ENCODE results near the gene P4HA1. TPM values are rescaled to one million over a fixed set of nuclear protein-coding genes. Genes with fewer than 3 reads are reported as not detected.
A peak's percentile ranks its signal among the peaks of the same experiment; 100 is the strongest.

P4HA1 gene
- total RNA-seq, 1 experiment from 2014 or later = 58.5 TPM

GRCh38 chr10:73079779-73080541 lies 16.7 kb downstream of the P4HA1 start:
- TF ChIP-seq REST (IDR thresholded peaks at IDR 0.05; ENCODE audit: insufficient read depth in 1 of 2, low read depth in 2 of 2, low read length in 1 of 2) (no peak), SIN3A (IDR thresholded peaks at IDR 0.05; ENCODE audit: borderline replicate concordance, insufficient read depth, low read depth, low read length) (no peak), CTCF (IDR thresholded peaks at IDR 0.05) (no peak), TCF7L2 (IDR thresholded peaks at IDR 0.05; ENCODE audit: low read depth, low read length) (no peak), POLR2AphosphoS5 (IDR thresholded peaks at IDR 0.05; ENCODE audit: low read depth, low read length) (no peak)
- intact Hi-C loops (cut with micrococcal nuclease; ENCODE audit: unreplicated experiment) = no loop called here
- ATAC-seq = no peak

GRCh38 chr10:73076360-73077183 lies 20.1 kb downstream of the P4HA1 start:
- H3K4me3 ChIP-seq (ENCODE audit: low read depth in 2 of 2, low read length in 2 of 2) = no peak overlapping the region
- no peaks in the 10 kb centered on the region for H3K27me3 ChIP-seq (ENCODE audit: control insufficient read depth, insufficient read depth, low read length)
- no peak for TF ChIP-seq TCF7L2 (IDR thresholded peaks at IDR 0.05; ENCODE audit: low read depth, low read length)
- TF ChIP-seq REST (IDR thresholded peaks at IDR 0.05; ENCODE audit: insufficient read depth in 1 of 2, low read depth in 2 of 2, low read length in 1 of 2) = no peak
- no peak for TF ChIP-seq SIN3A (IDR thresholded peaks at IDR 0.05; ENCODE audit: borderline replicate concordance, insufficient read depth, low read depth, low read length)
- no peak for TF ChIP-seq CTCF (IDR thresholded peaks at IDR 0.05)
- no peak for TF ChIP-seq POLR2AphosphoS5 (IDR thresholded peaks at IDR 0.05; ENCODE audit: low read depth, low read length)
- intact Hi-C loops (cut with micrococcal nuclease; ENCODE audit: unreplicated experiment) = no loop called here
- no TSS peak for BruUV-seq (replicated peaks)
- CTCF ChIA-PET = interaction anchor here (0.6 kb wide), 1 partner anchor 944 kb away, joined by 4 read pairs; no protein-coding TSS in a partner anchor
- no peak for DNase-seq (ENCODE audit: low read depth, low spot score)
- POLR2A ChIA-PET = interaction anchor here (0.6 kb wide), 1 partner anchor 18 kb away, joined by 3 read pairs; no protein-coding TSS in a partner anchor
- 0 out of 2 replicates have a peak, but pooled peaks have one; percentile 51 for ATAC-seq
- H3K9me3 ChIP-seq (ENCODE audit: control insufficient read depth, insufficient read depth, low read depth, low read length) = no peaks in the 10 kb centered on the region
- peak overlapping the region; percentile 25 for H3K27ac ChIP-seq (ENCODE audit: low read length)
- H3K36me3 ChIP-seq (ENCODE audit: control insufficient read depth, insufficient read depth, low read length) = peaks cover 9% of the 10 kb centered on the region; the same call in 1 of the 2 replicates
- in situ Hi-C loops (cut with HindIII; ENCODE audit: low pct_unique_long_range_greater_than_20kb, low sequenced_read_pairs) = no loop called here
- H3K4me1 ChIP-seq (ENCODE audit: control insufficient read depth, insufficient read depth, low read length) = peaks cover 5% of the 10 kb centered on the region; the same call in 1 of the 2 replicates

More at GRCh38 chr10:73079779-73080541, 16.7 kb downstream of the P4HA1 start:
- H3K36me3 ChIP-seq (ENCODE audit: control insufficient read depth, insufficient read depth, low read length) = no peaks in the 10 kb centered on the region
- no TSS peak for BruUV-seq (replicated peaks)
- in situ Hi-C loops (cut with HindIII; ENCODE audit: low pct_unique_long_range_greater_than_20kb, low sequenced_read_pairs) = no loop called here
- no peak overlapping the region for H3K4me3 ChIP-seq (ENCODE audit: low read depth in 2 of 2, low read length in 2 of 2)
- DNase-seq (ENCODE audit: low read depth, low spot score) = no peak
- H3K9me3 ChIP-seq (ENCODE audit: control insufficient read depth, insufficient read depth, low read depth, low read length) = no peaks in the 10 kb centered on the region
- H3K27ac ChIP-seq (ENCODE audit: low read length) = no peak overlapping the region
- ChIA-PET POLR2A (interaction anchor here (1.0 to 1.7 kb wide), 2 partner anchors 16 to 88 kb away, joined by 3 to 8 read pairs; partner anchors contain the start of genes ECD, FAM149B1 and P4HA1), CTCF (no interaction called here)
- H3K4me1 ChIP-seq (ENCODE audit: control insufficient read depth, insufficient read depth, low read length) = peaks cover 11% of the 10 kb centered on the region
- H3K27me3 ChIP-seq (ENCODE audit: control insufficient read depth, insufficient read depth, low read length) = no peaks in the 10 kb centered on the region
